ENCODE data around the gene GCN1. TPM values are rescaled to one million over a fixed set of nuclear protein-coding genes. Genes with fewer than 3 reads are reported as not detected.

GCN1 gene
- total and polyA plus RNA-seq, 10 of the 15 experiments (the other 5 are each of a cell fraction or from before 2014, with no cell fraction given), result 10.8 to 150 (median 58.3) TPM

DNA sequence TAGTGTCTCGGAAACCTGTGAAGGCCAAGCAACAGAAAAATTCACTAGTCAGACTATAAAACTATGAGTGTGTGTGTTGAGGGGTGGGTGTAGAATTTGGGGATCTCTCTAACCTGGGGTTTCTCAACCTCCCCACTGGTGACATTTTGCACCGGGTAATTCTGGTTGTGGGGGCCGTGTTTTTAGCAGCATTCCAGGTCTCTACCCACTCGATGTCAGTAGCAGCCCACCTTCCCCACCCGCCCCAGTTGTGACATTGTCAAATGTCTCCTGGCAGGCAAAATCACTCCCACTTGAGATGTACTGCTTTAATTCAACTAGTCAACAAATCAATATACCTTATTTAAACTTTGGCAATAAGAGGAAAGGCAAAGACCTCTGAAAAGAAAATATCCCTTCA lies 4.1 kb downstream of the GCN1 start:
- no peak for DNase-seq (ENCODE audit: low read depth, low spot score)
- POLR2A ChIA-PET, result no interaction called here
- CTCF ChIA-PET, result interaction anchor here (5.4 kb wide), 1 partner anchor 11 kb away, joined by 32 read pairs; the partner anchor contains the start of gene RPLP0

DNA sequence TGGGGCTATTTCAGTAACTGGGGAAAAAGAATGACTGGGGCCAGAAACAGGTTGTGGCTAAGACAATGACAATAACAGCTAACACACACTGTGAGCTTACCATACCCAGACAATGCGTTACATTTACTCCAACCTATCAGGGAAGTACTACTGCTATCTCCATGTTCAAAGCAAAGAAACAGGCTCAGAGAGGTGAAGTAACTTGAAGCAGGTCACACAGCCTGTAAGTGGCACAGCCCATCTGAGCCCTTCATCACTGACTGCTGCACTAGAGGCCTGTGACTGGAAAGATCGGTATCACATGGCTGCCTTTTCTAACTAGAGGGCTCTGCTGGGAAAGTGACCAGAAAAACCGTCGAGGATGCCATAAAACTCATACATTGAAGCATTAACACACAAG lies 7.9 kb downstream of the GCN1 start:
- Histone ChIP-seq H3K4me3 (no peak overlapping the region), H2AFZ (ENCODE audit: control insufficient read depth, low read depth, low read length) (no peak overlapping the region), H3K9me3 (replicated peaks; ENCODE audit: control insufficient read depth, insufficient read depth, low read length) (no peaks in the 10 kb centered on the region), H4K20me1 (ENCODE audit: control insufficient read depth, insufficient read depth) (no peaks in the 10 kb centered on the region), H3K4me1 (ENCODE audit: control insufficient read depth, insufficient read depth, low read length) (peaks cover 16% of the 10 kb centered on the region), H3K27me3 (replicated peaks in 1 of 2; ENCODE audit: control insufficient read depth in 2 of 2, insufficient read depth in 2 of 2, low read length in 1 of 2) (no peaks in the 10 kb centered on the region), H3K79me2 (ENCODE audit: control insufficient read depth, insufficient read depth, low read length) (peaks cover 40% of the 10 kb centered on the region), H3K9ac (ENCODE audit: control insufficient read depth, insufficient read depth, low read length) (no peak overlapping the region), H3K4me2 (ENCODE audit: control insufficient read depth, insufficient read depth) (no peak overlapping the region; the same call in 1 of the 2 replicates), H3K36me3 (ENCODE audit: control insufficient read depth in 2 of 2, insufficient read depth in 2 of 2, low read length in 1 of 2) (peaks cover 28 to 48% of the 10 kb centered on the region in 2 experiments), H3K27ac (ENCODE audit: control insufficient read depth, insufficient read depth) (no peak overlapping the region)
- no peak for DNase-seq (ENCODE audit: low read depth, low spot score)
- ATAC-seq, result no peak
- ChIA-PET SMC1A (ENCODE audit: uncharacterized antibody, unreplicated experiment) (no interaction called here), RAD21 (ENCODE audit: unreplicated experiment) (no interaction called here), POLR2A (interaction anchor here (1.0 kb wide), 1 partner anchor 15 kb away, joined by 8 read pairs; the partner anchor contains the start of gene RPLP0), CTCF (interaction anchor here (5.4 kb wide), 1 partner anchor 14 kb away, joined by 32 read pairs; the partner anchor contains the start of gene RPLP0)
- FAIRE-seq, result no peak
- intact Hi-C loops (cut with micrococcal nuclease; ENCODE audit: unreplicated experiment) (no loop called here), in situ Hi-C loops (cut with MboI) (no loop called here)
- 97% methylated on average over 4 of the region's 4 CpGs for WGBS (ENCODE audit: insufficient coverage, insufficient replicate concordance, low lambda C conversion rate, missing lambda C conversion rate)
- BruUV-seq (replicated peaks), result TSS peak; percentile 6
- TF ChIP-seq NR2F1 (conservative IDR thresholded peaks at IDR 0.05), result no peak
- TF ChIP-seq ETV6 (conservative IDR thresholded peaks at IDR 0.05 in 1 of 2, IDR thresholded peaks at IDR 0.05 in 1 of 2; ENCODE audit: borderline replicate concordance in 1 of 2, low read depth in 1 of 2), result no peak
- no peak for TF ChIP-seq FOS (IDR thresholded peaks at IDR 0.05; ENCODE audit: borderline replicate concordance, extremely low read depth, insufficient read length)
- no peak for TF ChIP-seq WRNIP1 (IDR thresholded peaks at IDR 0.05; ENCODE audit: borderline replicate concordance, low read depth, low read length)
- no peak for TF ChIP-seq ZNF384 (IDR thresholded peaks at IDR 0.05; ENCODE audit: borderline replicate concordance, low read depth, low read length)
- TF ChIP-seq BHLHE40 (IDR thresholded peaks at IDR 0.05; ENCODE audit: borderline replicate concordance in 1 of 2, low read depth in 2 of 2, low read length in 1 of 2), result no peak
- no peak for TF ChIP-seq NFIC (IDR thresholded peaks at IDR 0.05; ENCODE audit: low read depth, low read length)
- TF ChIP-seq TAF1 (IDR thresholded peaks at IDR 0.05; ENCODE audit: borderline replicate concordance, low read depth, low read length), result no peak
- TF ChIP-seq SUZ12 (IDR thresholded peaks at IDR 0.05; ENCODE audit: unreplicated experiment), result no peak

More for the DNA sequence above, 4.1 kb downstream of the GCN1 start:
- peaks cover 73% of the 10 kb centered on the region for H3K79me2 ChIP-seq (ENCODE audit: control insufficient read depth, insufficient read depth, low read length)
- FAIRE-seq (no peak), ATAC-seq (no peak)
- H3K4me2 ChIP-seq (ENCODE audit: control insufficient read depth, insufficient read depth), result no peak overlapping the region
- H2AFZ ChIP-seq (ENCODE audit: control insufficient read depth, low read depth, low read length), result no peak overlapping the region
- intact Hi-C loops (cut with micrococcal nuclease; ENCODE audit: unreplicated experiment), result loop anchor here (10.0 kb wide), 1 partner anchor 206 kb away; the partner anchor contains the start of gene BICDL1
- WGBS (ENCODE audit: insufficient coverage, insufficient replicate concordance, low lambda C conversion rate, missing lambda C conversion rate), result 97% methylated on average over 5 of the region's 5 CpGs
- H3K4me3 ChIP-seq, result no peak overlapping the region
- TF ChIP-seq ELK1 (IDR thresholded peaks at IDR 0.05; ENCODE audit: low read depth, low read length) (no peak), HCFC1 (IDR thresholded peaks at IDR 0.05; ENCODE audit: low read length) (no peak), MEF2A (IDR thresholded peaks at IDR 0.05; ENCODE audit: insufficient read depth, low read depth, low read length) (no peak), BACH1 (IDR thresholded peaks at IDR 0.05; ENCODE audit: borderline replicate concordance) (no peak), MTA2 (IDR thresholded peaks at IDR 0.05; ENCODE audit: low read depth) (no peak)
- RAD21 ChIA-PET (ENCODE audit: unreplicated experiment), result interaction anchor here (1.1 kb wide), 1 partner anchor 23 kb away, joined by 3 read pairs; no protein-coding TSS in a partner anchor
- SMC1A ChIA-PET (ENCODE audit: uncharacterized antibody, unreplicated experiment), result interaction anchor here (0.9 to 1.7 kb wide), 2 partner anchors 9 to 23 kb away, joined by 3 to 4 read pairs; no protein-coding TSS in a partner anchor
- peaks cover 21% of the 10 kb centered on the region for H3K4me1 ChIP-seq (ENCODE audit: control insufficient read depth, insufficient read depth, low read length)
- peaks cover 11 to 26% of the 10 kb centered on the region in 2 experiments for H3K36me3 ChIP-seq (ENCODE audit: control insufficient read depth in 2 of 2, insufficient read depth in 2 of 2, low read length in 1 of 2)
- BruUV-seq (replicated peaks), result no TSS peak
- no peaks in the 10 kb centered on the region for H3K9me3 ChIP-seq (replicated peaks; ENCODE audit: control insufficient read depth, insufficient read depth, low read length)
- no peak overlapping the region for H3K9ac ChIP-seq (ENCODE audit: control insufficient read depth, insufficient read depth, low read length)
- H4K20me1 ChIP-seq (ENCODE audit: control insufficient read depth, insufficient read depth), result no peaks in the 10 kb centered on the region
- in situ Hi-C loops (cut with MboI), result no loop called here
- no peaks in the 10 kb centered on the region for H3K27me3 ChIP-seq (replicated peaks in 1 of 2; ENCODE audit: control insufficient read depth in 2 of 2, insufficient read depth in 2 of 2, low read length in 1 of 2)
- no peak overlapping the region for H3K27ac ChIP-seq (ENCODE audit: control insufficient read depth, insufficient read depth)
